ENCODE measurements around the gene USP35.
"Not testable (repeated sequence)": the region's sequence is repeated elsewhere in the genome, so short reads cannot be mapped to it uniquely, and the experiment has no call there.

The USP35 gene

DNA sequence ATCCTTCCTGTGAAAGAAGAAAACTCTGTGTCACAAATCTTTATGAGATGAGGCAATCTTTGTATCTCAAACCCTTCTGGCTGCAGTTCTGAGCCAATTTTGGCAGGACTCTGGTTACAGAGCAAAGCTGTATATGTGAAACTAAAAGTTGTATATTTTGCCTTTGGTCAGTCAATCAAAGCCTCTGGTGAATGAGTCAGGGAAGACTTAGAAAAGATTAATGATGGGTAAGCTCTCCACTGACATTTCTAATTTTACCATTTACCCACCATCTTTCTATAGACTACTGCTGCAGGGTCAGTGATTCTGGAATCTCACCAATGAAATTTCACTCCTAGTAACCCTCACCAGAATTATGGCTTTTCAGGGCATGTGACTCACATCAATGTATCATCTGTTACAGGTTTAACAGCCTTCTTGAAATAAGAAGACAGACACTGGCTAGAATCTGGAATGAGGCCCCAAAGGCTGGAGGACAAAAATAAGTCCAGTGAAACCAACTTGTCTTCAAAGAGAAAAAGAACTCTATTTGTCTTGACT, 43.3 kb downstream of the USP35 start:
- no peak overlapping the region for H3K4me3 Mint-ChIP-seq
- peaks cover 5% of the 10 kb centered on the region for H3K36me3 Mint-ChIP-seq (ENCODE audit: insufficient read depth)
- H3K4me1 Mint-ChIP-seq (ENCODE audit: low read depth in 2 of 2) = no peaks in the 10 kb centered on the region
- peaks cover 0 to 2% of the 10 kb centered on the region in 2 donors for H3K9me3 Mint-ChIP-seq
- peaks cover 2 to 3% of the 10 kb centered on the region in 2 donors for H3K27me3 Mint-ChIP-seq
- H3K27ac Mint-ChIP-seq = no peak overlapping the region
- DNase-seq (no peak), ATAC-seq (replicated peaks) (no peak)

GRCh38 chr11:78233046-78233445, 44.3 kb downstream of the USP35 start:
- not testable (repeated sequence) for DNase-seq; ATAC-seq (replicated peaks); H3K4me3 Mint-ChIP-seq; H3K4me1 Mint-ChIP-seq (ENCODE audit: low read depth in 2 of 2); H3K27ac Mint-ChIP-seq; H3K36me3 Mint-ChIP-seq (ENCODE audit: insufficient read depth)
- Mint-ChIP-seq H3K27me3 (peaks cover 12 to 14% of the 10 kb centered on the region in 2 donors), H3K9me3 (peaks cover 0 to 12% of the 10 kb centered on the region in 2 donors)

GRCh38 chr11:78234006-78234405, 45.3 kb downstream of the USP35 start:
- Mint-ChIP-seq H3K4me3 (no peak overlapping the region), H3K27me3 (peaks cover 12 to 14% of the 10 kb centered on the region in 2 donors), H3K36me3 (ENCODE audit: insufficient read depth) (peaks cover 2% of the 10 kb centered on the region), H3K4me1 (ENCODE audit: low read depth in 2 of 2) (no peaks in the 10 kb centered on the region), H3K27ac (no peak overlapping the region), H3K9me3 (peaks cover 0 to 12% of the 10 kb centered on the region in 2 donors)
- no peak for ATAC-seq (replicated peaks)
- no peak for DNase-seq

- DNase-seq (no peak), ATAC-seq (replicated peaks) (no peak)
- Mint-ChIP-seq H3K9me3 (peaks cover 4 to 28% of the 10 kb centered on the region in 2 donors), H3K4me1 (ENCODE audit: low read depth in 2 of 2) (no peaks in the 10 kb centered on the region), H3K36me3 (ENCODE audit: insufficient read depth) (peaks cover 2% of the 10 kb centered on the region), H3K27me3 (peaks cover 12 to 14% of the 10 kb centered on the region in 2 donors), H3K27ac (no peak overlapping the region), H3K4me3 (no peak overlapping the region)
Observed at GRCh38 chr11:78237293-78238046, 48.8 kb downstream of the USP35 start.

- peaks cover 4 to 28% of the 10 kb centered on the region in 2 donors for H3K9me3 Mint-ChIP-seq
- no peak for ATAC-seq (replicated peaks)
- H3K27ac Mint-ChIP-seq = no peak overlapping the region
- H3K36me3 Mint-ChIP-seq (ENCODE audit: insufficient read depth) = peaks cover 2% of the 10 kb centered on the region
- no peak for DNase-seq
- no peaks in the 10 kb centered on the region for H3K4me1 Mint-ChIP-seq (ENCODE audit: low read depth in 2 of 2)
- H3K27me3 Mint-ChIP-seq = peaks cover 12 to 14% of the 10 kb centered on the region in 2 donors
- no peak overlapping the region for H3K4me3 Mint-ChIP-seq
Observed at GRCh38 chr11:78239781-78240180, 51.1 kb downstream of the USP35 start.

DNA sequence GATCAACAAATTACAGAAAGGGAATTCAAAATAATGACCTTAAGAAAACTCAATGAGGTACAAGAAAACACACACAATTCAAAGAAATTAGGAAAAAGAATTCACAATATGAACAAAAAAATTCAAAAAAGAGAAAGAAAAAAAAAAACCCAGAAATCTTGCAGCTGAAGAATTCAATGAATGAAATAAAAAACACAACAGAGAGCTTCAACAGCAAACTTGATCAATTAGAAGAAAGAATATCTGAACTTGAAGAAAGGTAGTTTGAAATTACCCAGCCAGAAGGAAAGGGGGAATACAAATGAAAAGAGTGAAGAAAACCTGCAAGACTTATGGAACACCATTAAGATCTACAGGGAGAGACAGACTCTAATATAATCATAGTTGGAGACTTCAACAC, 52.8 kb downstream of the USP35 start:
- Mint-ChIP-seq H3K4me3 (no peak overlapping the region), H3K4me1 (ENCODE audit: low read depth in 2 of 2) (no peaks in the 10 kb centered on the region), H3K27me3 (peaks cover 12 to 14% of the 10 kb centered on the region in 2 donors), H3K9me3 (peaks cover 4 to 28% of the 10 kb centered on the region in 2 donors), H3K36me3 (ENCODE audit: insufficient read depth) (peaks cover 2% of the 10 kb centered on the region), H3K27ac (no peak overlapping the region)
- DNase-seq (no peak), ATAC-seq (replicated peaks) (no peak)

DNA sequence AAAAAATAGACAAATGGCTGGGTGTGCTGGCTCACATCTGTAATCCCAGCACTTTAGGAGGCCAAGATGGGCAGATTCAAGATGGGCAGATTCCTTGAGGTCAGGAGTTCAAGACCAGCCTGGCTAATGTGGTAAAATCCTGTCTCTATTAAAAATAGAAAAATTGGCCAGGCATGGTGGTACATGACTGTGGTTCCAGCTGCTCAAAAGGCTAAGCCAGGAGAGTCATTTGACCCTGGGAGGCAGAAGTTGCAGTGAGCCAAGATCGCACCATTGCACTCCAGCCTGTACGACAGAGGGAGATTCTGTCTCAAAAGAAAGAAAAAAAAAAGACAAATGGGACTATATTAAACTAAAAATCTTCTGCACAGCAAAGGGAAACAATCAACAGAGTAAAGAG, 55.4 kb downstream of the USP35 start:
- Mint-ChIP-seq H3K4me1 (ENCODE audit: low read depth in 2 of 2) (no peaks in the 10 kb centered on the region), H3K36me3 (ENCODE audit: insufficient read depth) (peaks cover 6% of the 10 kb centered on the region), H3K27me3 (no peaks in the 10 kb centered on the region), H3K27ac (no peak overlapping the region), H3K4me3 (no peak overlapping the region), H3K9me3 (peaks cover 4 to 16% of the 10 kb centered on the region in 2 donors)
- DNase-seq (no peak), ATAC-seq (replicated peaks) (no peak)

- H3K27me3 Mint-ChIP-seq = no peaks in the 10 kb centered on the region
- peaks cover 4 to 16% of the 10 kb centered on the region in 2 donors for H3K9me3 Mint-ChIP-seq
- H3K36me3 Mint-ChIP-seq (ENCODE audit: insufficient read depth) = peaks cover 6% of the 10 kb centered on the region
- no peaks in the 10 kb centered on the region for H3K4me1 Mint-ChIP-seq (ENCODE audit: low read depth in 2 of 2)
- no peak for DNase-seq
- no peak overlapping the region for H3K4me3 Mint-ChIP-seq
- ATAC-seq (replicated peaks) = no peak
- no peak overlapping the region for H3K27ac Mint-ChIP-seq
Observed at GRCh38 chr11:78244546-78245255, 56.0 kb downstream of the USP35 start.

- H3K9me3 Mint-ChIP-seq = no peaks in the 10 kb centered on the region
- no peak overlapping the region for H3K27ac Mint-ChIP-seq
- DNase-seq (no peak), ATAC-seq (replicated peaks) (no peak)
- no peaks in the 10 kb centered on the region for H3K4me1 Mint-ChIP-seq (ENCODE audit: low read depth in 2 of 2)
- H3K36me3 Mint-ChIP-seq (ENCODE audit: insufficient read depth) = peaks cover 3% of the 10 kb centered on the region
- H3K27me3 Mint-ChIP-seq = no peaks in the 10 kb centered on the region
- H3K4me3 Mint-ChIP-seq = no peak overlapping the region
Observed at GRCh38 chr11:78248191-78248590, 59.5 kb downstream of the USP35 start.

DNA sequence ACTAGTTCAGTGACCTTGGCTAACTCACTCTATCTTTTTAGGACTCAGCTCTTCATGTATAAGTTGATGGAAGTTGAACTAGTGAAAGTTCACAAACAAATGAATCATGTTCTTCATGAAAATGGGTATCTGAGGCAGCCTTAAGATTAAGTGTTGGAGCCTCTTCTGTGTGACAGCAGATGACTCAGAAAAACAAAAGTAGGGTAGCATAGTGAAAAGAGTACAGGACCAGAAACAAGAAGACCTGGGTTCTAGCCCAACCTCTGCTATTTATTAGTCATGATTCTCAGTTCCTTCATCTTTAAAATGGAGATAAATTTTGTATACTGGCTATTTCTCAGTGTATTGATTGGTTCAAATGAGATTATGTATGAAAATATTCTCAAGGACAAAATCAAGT, 60.2 kb downstream of the USP35 start:
- H3K9me3 Mint-ChIP-seq = no peaks in the 10 kb centered on the region
- DNase-seq = no peak
- no peak for ATAC-seq (replicated peaks)
- no peaks in the 10 kb centered on the region for H3K27me3 Mint-ChIP-seq
- peaks cover 3% of the 10 kb centered on the region for H3K36me3 Mint-ChIP-seq (ENCODE audit: insufficient read depth)
- H3K4me1 Mint-ChIP-seq (ENCODE audit: low read depth in 2 of 2) = no peaks in the 10 kb centered on the region
- H3K27ac Mint-ChIP-seq = no peak overlapping the region
- no peak overlapping the region for H3K4me3 Mint-ChIP-seq

GRCh38 chr11:78250099-78250498, 61.4 kb downstream of the USP35 start:
- no peak overlapping the region for H3K4me3 Mint-ChIP-seq
- H3K27me3 Mint-ChIP-seq = no peaks in the 10 kb centered on the region
- H3K4me1 Mint-ChIP-seq (ENCODE audit: low read depth in 2 of 2) = no peaks in the 10 kb centered on the region
- DNase-seq (no peak), ATAC-seq (replicated peaks) (no peak)
- no peak overlapping the region for H3K27ac Mint-ChIP-seq
- H3K9me3 Mint-ChIP-seq = no peaks in the 10 kb centered on the region
- peaks cover 3% of the 10 kb centered on the region for H3K36me3 Mint-ChIP-seq (ENCODE audit: insufficient read depth)

DNA sequence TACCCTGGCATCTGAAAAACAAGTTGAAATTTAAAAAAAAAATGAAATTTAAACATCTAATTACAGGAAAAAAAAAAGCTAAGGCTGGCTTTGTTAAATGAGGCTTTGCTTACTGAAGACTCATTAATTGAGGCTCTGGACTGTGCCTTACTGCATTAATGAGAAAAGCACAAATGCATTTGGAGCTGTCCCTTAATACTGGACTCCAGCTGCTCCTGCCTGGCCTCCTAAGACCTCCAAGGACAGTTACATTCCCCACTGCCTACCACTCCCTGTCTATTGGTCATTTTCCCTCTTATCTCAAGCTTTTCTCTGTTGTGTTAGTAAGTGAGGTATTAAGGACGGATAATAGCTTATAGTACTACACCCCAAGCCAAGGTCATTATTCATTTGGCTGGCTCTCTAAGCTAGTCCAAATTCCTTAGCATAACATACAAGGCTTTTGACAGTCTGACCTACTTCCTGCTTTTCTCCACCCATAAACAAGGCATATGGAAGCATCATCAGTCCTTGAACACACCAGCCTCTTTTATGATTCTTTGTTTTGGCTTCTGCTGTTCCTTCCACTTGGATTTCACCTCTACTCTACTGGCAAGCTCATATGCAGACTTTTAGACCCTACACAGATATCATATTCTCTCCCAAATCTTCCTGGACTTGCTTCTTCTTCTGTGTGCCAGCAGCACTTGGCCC, 62.5 kb downstream of the USP35 start:
- no peaks in the 10 kb centered on the region for H3K9me3 Mint-ChIP-seq

GRCh38 chr11:78253797-78254196, 65.1 kb downstream of the USP35 start:
- no peaks in the 10 kb centered on the region for H3K36me3 Mint-ChIP-seq (ENCODE audit: insufficient read depth)
- DNase-seq (no peak), ATAC-seq (replicated peaks) (no peak)
- no peaks in the 10 kb centered on the region for H3K4me1 Mint-ChIP-seq (ENCODE audit: low read depth in 2 of 2)
- H3K4me3 Mint-ChIP-seq = no peak overlapping the region
- no peaks in the 10 kb centered on the region for H3K9me3 Mint-ChIP-seq
- H3K27ac Mint-ChIP-seq = no peak overlapping the region
- no peaks in the 10 kb centered on the region for H3K27me3 Mint-ChIP-seq

More for the DNA sequence above, 62.5 kb downstream of the USP35 start:
- Mint-ChIP-seq H3K27me3 (no peaks in the 10 kb centered on the region), H3K4me3 (no peak overlapping the region), H3K36me3 (ENCODE audit: insufficient read depth) (peaks cover 3% of the 10 kb centered on the region), H3K4me1 (ENCODE audit: low read depth in 2 of 2) (no peaks in the 10 kb centered on the region), H3K27ac (no peak overlapping the region)
- no peak for ATAC-seq (replicated peaks)
- DNase-seq = no peak

Data from effector memory CD8-positive, alpha-beta T cell (primary cell).